Muscle layer of colon (tissue), 2 donors: ENCODE data around the gene GRAP.

Experiments
- H3K27ac ChIP-seq: one replicate; pipeline ENCODE4 v1.7.0; 2013; ENCODE audit warnings: low read depth, mild to moderate bottlenecking, low read length, moderate library complexity
- H3K27me3 ChIP-seq, 2 donors: one replicate each; pipeline ENCODE4 v1.7.0; 2013; ENCODE audit warnings: low read length in 2 of 2, mild to moderate bottlenecking in 2 of 2; ENCODE audit not compliant: insufficient read depth in 2 of 2, control insufficient read depth in 1 of 2
- H3K36me3 ChIP-seq: one replicate; pipeline ENCODE4 v1.7.0; 2013; ENCODE audit warnings: mild to moderate bottlenecking, low read length; ENCODE audit not compliant: insufficient read depth
- H3K4me1 ChIP-seq: one replicate; pipeline ENCODE4 v1.7.0; 2013; ENCODE audit warnings: mild to moderate bottlenecking, low read length; ENCODE audit not compliant: insufficient read depth
- H3K4me3 ChIP-seq, 2 donors: one replicate each; pipeline ENCODE4 v1.7.0; 2013; ENCODE audit warnings: low read length in 2 of 2, low read depth in 1 of 2, mild to moderate bottlenecking in 1 of 2, moderate library complexity in 1 of 2
- H3K9ac ChIP-seq: one replicate; pipeline ENCODE4 v1.7.0; 2013; ENCODE audit warnings: low read length
- H3K9me3 ChIP-seq: one replicate; pipeline ENCODE4 v1.7.0; 2013; ENCODE audit warnings: mild to moderate bottlenecking, low read length
- donor health status: abdominal sarcoma.
- donor health status: Adenocarcinoma of cecum.

The GRAP gene

GRCh38 chr17:19014628-19015215, 32.0 kb downstream of the GRAP start:
- Histone ChIP-seq H3K4me1 (no peaks in the 10 kb centered on the region), H3K4me3 (no peak overlapping the region), H3K9me3 (no peaks in the 10 kb centered on the region), H3K27ac (no peak overlapping the region), H3K36me3 (no peaks in the 10 kb centered on the region), H3K9ac (no peak overlapping the region), H3K27me3 (no peaks in the 10 kb centered on the region)

- no peak overlapping the region for H3K27ac ChIP-seq
- H3K9ac ChIP-seq: no peak overlapping the region
- H3K4me3 ChIP-seq: no peak overlapping the region
- H3K4me1 ChIP-seq: no peaks in the 10 kb centered on the region
- H3K9me3 ChIP-seq: no peaks in the 10 kb centered on the region
- H3K27me3 ChIP-seq: no peaks in the 10 kb centered on the region
- no peaks in the 10 kb centered on the region for H3K36me3 ChIP-seq
These were observed 32.7 kb downstream of the GRAP start for GRCh38 chr17:19013806-19014627.

GRCh38 chr17:19013226-19013625, 33.5 kb downstream of the GRAP start:
- Histone ChIP-seq H3K9me3 (no peaks in the 10 kb centered on the region), H3K4me1 (no peaks in the 10 kb centered on the region)

GRCh38 chr17:19012171-19013080, 34.3 kb downstream of the GRAP start:
- no peaks in the 10 kb centered on the region for H3K4me1 ChIP-seq
- no peaks in the 10 kb centered on the region for H3K9me3 ChIP-seq
- H3K27ac ChIP-seq: no peak overlapping the region
- no peaks in the 10 kb centered on the region for H3K36me3 ChIP-seq
- H3K9ac ChIP-seq: no peak overlapping the region
- H3K4me3 ChIP-seq: no peak overlapping the region
- no peaks in the 10 kb centered on the region for H3K27me3 ChIP-seq

More at GRCh38 chr17:19013226-19013625, 33.5 kb downstream of the GRAP start:
- Histone ChIP-seq H3K9ac (no peak overlapping the region), H3K27me3 (no peaks in the 10 kb centered on the region), H3K36me3 (no peaks in the 10 kb centered on the region), H3K27ac (no peak overlapping the region), H3K4me3 (no peak overlapping the region)

- Histone ChIP-seq H3K36me3 (no peaks in the 10 kb centered on the region), H3K4me1 (no peaks in the 10 kb centered on the region), H3K9me3 (no peaks in the 10 kb centered on the region), H3K4me3 (no peak overlapping the region), H3K9ac (no peak overlapping the region), H3K27me3 (no peaks in the 10 kb centered on the region), H3K27ac (no peak overlapping the region)
These were observed 35.2 kb downstream of the GRAP start for GRCh38 chr17:19011581-19011980.

- Histone ChIP-seq H3K36me3 (no peaks in the 10 kb centered on the region), H3K4me1 (no peaks in the 10 kb centered on the region), H3K9me3 (no peaks in the 10 kb centered on the region), H3K9ac (no peak overlapping the region), H3K27ac (no peak overlapping the region), H3K27me3 (no peaks in the 10 kb centered on the region), H3K4me3 (no peak overlapping the region)
These were observed 35.8 kb downstream of the GRAP start for GRCh38 chr17:19010729-19011505.

GRCh38 chr17:19009970-19010369, 36.8 kb downstream of the GRAP start:
- no peak overlapping the region for H3K9ac ChIP-seq
- no peak overlapping the region for H3K27ac ChIP-seq
- H3K9me3 ChIP-seq: no peaks in the 10 kb centered on the region
- H3K4me3 ChIP-seq: no peak overlapping the region
- no peaks in the 10 kb centered on the region for H3K4me1 ChIP-seq
- H3K27me3 ChIP-seq: no peaks in the 10 kb centered on the region
- H3K36me3 ChIP-seq: no peaks in the 10 kb centered on the region

GRCh38 chr17:19006698-19007097, 40.1 kb downstream of the GRAP start:
- Histone ChIP-seq H3K4me3 (no peak overlapping the region), H3K4me1 (no peaks in the 10 kb centered on the region), H3K9ac (no peak overlapping the region), H3K9me3 (no peaks in the 10 kb centered on the region), H3K27ac (no peak overlapping the region), H3K36me3 (no peaks in the 10 kb centered on the region), H3K27me3 (no peaks in the 10 kb centered on the region)

- Histone ChIP-seq H3K27me3 (no peaks in the 10 kb centered on the region), H3K9ac (no peak overlapping the region), H3K27ac (no peak overlapping the region), H3K4me1 (no peaks in the 10 kb centered on the region), H3K36me3 (no peaks in the 10 kb centered on the region), H3K9me3 (no peaks in the 10 kb centered on the region), H3K4me3 (no peak overlapping the region)
These were observed 40.8 kb downstream of the GRAP start for GRCh38 chr17:19005789-19006430.

GRCh38 chr17:19005137-19005773, 41.5 kb downstream of the GRAP start:
- H3K9me3 ChIP-seq: no peaks in the 10 kb centered on the region
- no peak overlapping the region for H3K27ac ChIP-seq
- H3K36me3 ChIP-seq: no peaks in the 10 kb centered on the region
- no peaks in the 10 kb centered on the region for H3K4me1 ChIP-seq
- H3K9ac ChIP-seq: no peak overlapping the region
- peak overlapping the region in 1 of 2 donors; percentile 38 for H3K4me3 ChIP-seq
- H3K27me3 ChIP-seq: no peaks in the 10 kb centered on the region
